Measurements from ENCODE around the gene TBC1D17.
A peak's percentile ranks its signal among the peaks of the same experiment; 100 is the strongest.

The TBC1D17 gene

GRCh38 chr19:49889687-49890348 lies 12.3 kb downstream of the TBC1D17 start:
- H3K4me3 ChIP-seq: peak overlapping the region; percentile 11 to 22

GRCh38 chr19:49890349-49891311 lies 13.1 kb downstream of the TBC1D17 start:
- DNase-seq: no peak
- H3K9me3 ChIP-seq: no peaks in the 10 kb centered on the region
- intact Hi-C loops (cut with DNase I; ENCODE audit: low total_unique reads): no loop called here
- peaks cover 0 to 33% of the 10 kb centered on the region in 2 donors for H3K27me3 ChIP-seq
- peaks cover 0 to 15% (median 11%) of the 10 kb centered on the region in 4 donors for H3K4me1 ChIP-seq
- peak overlapping the region; percentile 11 to 22 for H3K4me3 ChIP-seq
- H3K36me3 ChIP-seq: peaks cover 0 to 36% (median 20%) of the 10 kb centered on the region in 3 donors
- TF ChIP-seq CTCF (IDR thresholded peaks at IDR 0.05): no peak
- H3K27ac ChIP-seq: no peak overlapping the region

More at GRCh38 chr19:49889687-49890348, 12.3 kb downstream of the TBC1D17 start:
- Histone ChIP-seq H3K27ac (no peak overlapping the region), H3K36me3 (peaks cover 4 to 44% (median 24%) of the 10 kb centered on the region in 3 donors), H3K4me1 (peaks cover 0 to 15% (median 11%) of the 10 kb centered on the region in 4 donors), H3K27me3 (peaks cover 0 to 33% of the 10 kb centered on the region in 2 donors), H3K9me3 (no peaks in the 10 kb centered on the region)
- peak; percentile 63 to 66 for TF ChIP-seq CTCF (IDR thresholded peaks at IDR 0.05)
- peak; percentile 69 to 80 for DNase-seq
- intact Hi-C loops (cut with DNase I; ENCODE audit: low total_unique reads): no loop called here

- Histone ChIP-seq H3K36me3 (peaks cover 0 to 29% (median 20%) of the 10 kb centered on the region in 3 donors), H3K4me3 (no peak overlapping the region), H3K27me3 (peaks cover 0 to 33% of the 10 kb centered on the region in 2 donors), H3K9me3 (no peaks in the 10 kb centered on the region), H3K4me1 (peaks cover 0 to 15% (median 11%) of the 10 kb centered on the region in 4 donors), H3K27ac (no peak overlapping the region)
- intact Hi-C loops (cut with DNase I; ENCODE audit: low total_unique reads): no loop called here
- DNase-seq: no peak
- no peak for TF ChIP-seq CTCF (IDR thresholded peaks at IDR 0.05)
Observed at GRCh38 chr19:49891393-49891792, 13.9 kb downstream of the TBC1D17 start.

- no peak for TF ChIP-seq CTCF (IDR thresholded peaks at IDR 0.05)
- H3K4me3 ChIP-seq: no peak overlapping the region
- intact Hi-C loops (cut with DNase I; ENCODE audit: low total_unique reads): no loop called here
- H3K27ac ChIP-seq: no peak overlapping the region
- H3K4me1 ChIP-seq: peaks cover 0 to 18% (median 13%) of the 10 kb centered on the region in 4 donors
- DNase-seq: no peak
- H3K36me3 ChIP-seq: peaks cover 0 to 15% (median 9%) of the 10 kb centered on the region in 3 donors
- H3K9me3 ChIP-seq: no peaks in the 10 kb centered on the region
- peaks cover 0 to 37% of the 10 kb centered on the region in 2 donors for H3K27me3 ChIP-seq
Observed at GRCh38 chr19:49892716-49893115, 15.2 kb downstream of the TBC1D17 start.

GRCh38 chr19:49894011-49894664 lies 16.6 kb downstream of the TBC1D17 start:
- Histone ChIP-seq H3K4me3 (no peak overlapping the region), H3K9me3 (no peaks in the 10 kb centered on the region), H3K27me3 (peaks cover 0 to 43% of the 10 kb centered on the region in 2 donors), H3K27ac (no peak overlapping the region), H3K36me3 (peaks cover 0 to 1% (median 0%) of the 10 kb centered on the region in 3 donors), H3K4me1 (peaks cover 0 to 18% (median 13%) of the 10 kb centered on the region in 4 donors)
- DNase-seq: no peak
- TF ChIP-seq CTCF (IDR thresholded peaks at IDR 0.05): no peak
- intact Hi-C loops (cut with DNase I; ENCODE audit: low total_unique reads): no loop called here
